HepG2 (cell line): ENCODE data around the gene GPR152. TPM values are rescaled to one million over a fixed set of nuclear protein-coding genes. Genes with fewer than 3 reads are reported as not detected.
A peak's percentile ranks its signal among the peaks of the same experiment; 100 is the strongest.

Source experiments
- ATF1 ChIP-seq: IDR thresholded peaks from 2 replicates; pipeline ENCODE4 v1.6.1; 2016; ENCODE audit warnings: mild to moderate bottlenecking, control low read depth
- DNMT1 ChIP-seq: sonication (generic); formaldehyde crosslinking; IDR thresholded peaks from 2 replicates; pipeline ENCODE4 v1.5.1; 2020; ENCODE audit warnings: mild to moderate bottlenecking, missing genetic modification reagents
- ONECUT2 ChIP-seq: sonication (generic); formaldehyde crosslinking; IDR thresholded peaks from 2 replicates; pipeline ENCODE4 v1.4.0; 2020; ENCODE audit warnings: missing genetic modification reagents
- RARA ChIP-seq: IDR thresholded peaks from 2 replicates; pipeline ENCODE4 v1.6.1; 2016; ENCODE audit warnings: missing genetic modification reagents, missing compliant biosample characterization
- SP1 ChIP-seq, 2 experiments: fragments of 450-650 bp in 1 of 2; sonication (generic) in 1 of 2; formaldehyde crosslinking in 1 of 2; IDR thresholded peaks; 2 replicates each; pipeline versions ENCODE4 v1.4.0 to v1.6.1; 2016 to 2020; ENCODE audit warnings: missing genetic modification reagents in 1 of 2
- ZFP91 ChIP-seq: sonication (generic); formaldehyde crosslinking; IDR thresholded peaks from 2 replicates; pipeline ENCODE4 v1.9.0; 2022; ENCODE audit warnings: missing genetic modification reagents, mild to moderate bottlenecking, borderline replicate concordance
- ZHX2 ChIP-seq, 2 experiments: sonication (generic) in 1 of 2; formaldehyde crosslinking in 1 of 2; IDR thresholded peaks; 2 replicates each; pipeline versions ENCODE4 v1.6.1 to v1.9.0; 2014 to 2022; ENCODE audit warnings: antibody characterized with exemption in 1 of 2, borderline replicate concordance in 1 of 2, inconsistent platforms in 1 of 2, low read depth in 1 of 2, missing genetic modification reagents in 1 of 2
- ZNF263 ChIP-seq: sonication (generic); formaldehyde crosslinking; IDR thresholded peaks from 2 replicates; pipeline ENCODE4 v1.4.0; 2020; ENCODE audit warnings: missing genetic modification reagents
- ZNF646 ChIP-seq: sonication (generic); formaldehyde crosslinking; IDR thresholded peaks from 2 replicates; pipeline ENCODE4 v1.9.0; 2021; ENCODE audit warnings: mild to moderate bottlenecking, missing genetic modification reagents
- ZNF710 ChIP-seq: sonication (generic); formaldehyde crosslinking; IDR thresholded peaks from 2 replicates; pipeline ENCODE4 v1.5.0; 2020; ENCODE audit warnings: mild to moderate bottlenecking, missing genetic modification reagents, borderline replicate concordance
- polyA plus RNA-seq, 8 experiments: library from polyadenylated mRNA; depleted of rRNA in 3 of 8; stranded (reverse) in 7 of 8; unstranded in 1 of 8; fragments of >200 nt; fragmentation: Illumina TruSeq in 4 of 8; extraction: Trizol in 4 of 8; gene quantifications; 2 replicates each; pipeline versions ENCODE4 v1.2.1 to v1.2.3, GENCODE V29; 2011 to 2016; ENCODE audit warnings: low read depth in 4 of 8, missing spikeins in 1 of 8, mixed read lengths in 1 of 8; ENCODE audit not compliant: insufficient read depth in 1 of 8
- total RNA-seq, 5 experiments: library from RNA; depleted of rRNA; stranded (reverse); fragments of >200 nt; fragmentation: Illumina TruSeq; extraction: Trizol; gene quantifications; 2 replicates each; pipeline ENCODE4 v1.2.3, GENCODE V29; 2016; ENCODE audit warnings: low read depth in 1 of 5

The GPR152 gene
- total and polyA plus RNA-seq, 2 of the 13 experiments (the other 11 are each of a cell fraction or from before 2014, with no cell fraction given), result not detected

GRCh38 chr11:67463680-67464410 is 11.3 kb upstream of the GPR152 start (continued):
- TF ChIP-seq ZHX2 (IDR thresholded peaks at IDR 0.05; ENCODE audit: low read depth) (0 out of 2 replicates have a peak, but pooled peaks have one; percentile 7), ZHX2 (CRISPR knock-in tag; IDR thresholded peaks at IDR 0.05; ENCODE audit: borderline replicate concordance) (no peak), DNMT1 (0 out of 2 replicates have a peak, but pooled peaks have one; percentile 48), ZNF646 (CRISPR knock-in tag) (no peak), ONECUT2 (CRISPR knock-in tag) (no peak), ZNF710 (CRISPR knock-in tag) (no peak), RARA (CRISPR knock-in tag) (peak; percentile 32; the same call in 1 of the 2 replicates), SP1 (IDR thresholded peaks at IDR 0.05) (no peak), SP1 (CRISPR knock-in tag; IDR thresholded peaks at IDR 0.05) (peak; percentile 35; the same call in 1 of the 2 replicates), ZNF263 (CRISPR knock-in tag) (no peak), ZFP91 (CRISPR knock-in tag) (peak; percentile 74; the same call in 1 of the 2 replicates), ATF1 (CRISPR knock-in tag) (0 out of 2 replicates have a peak, but pooled peaks have one; percentile 69)
